T-helper 1 cell treated with Interleukin-12 subunit alpha and Interleukin-12 subunit beta and Interleukin-4 antibody, amounts not matched to agents 30 μg/mL and 1 μg/mL, for 36 hours (primary cell): Measurements from ENCODE around the gene SMARCD2.
"Not testable (repeated sequence)": the region's sequence is repeated elsewhere in the genome, so short reads cannot be mapped to it uniquely, and the experiment has no call there.

ENCODE experiments used
- H3K27ac Mint-ChIP-seq: one replicate; pipeline ENCODE4 v1.8.0; 2021; ENCODE audit warnings: mild to moderate bottlenecking, mixed read lengths
- H3K27me3 Mint-ChIP-seq: one replicate; pipeline ENCODE4 v1.8.0; 2021; ENCODE audit warnings: low read depth, mixed read lengths
- H3K36me3 Mint-ChIP-seq: one replicate; pipeline ENCODE4 v1.8.0; 2021; ENCODE audit warnings: low read depth, mixed read lengths
- H3K4me1 Mint-ChIP-seq: one replicate; pipeline ENCODE4 v1.8.0; 2021; ENCODE audit warnings: low read depth, mixed read lengths
- H3K4me3 Mint-ChIP-seq: one replicate; pipeline ENCODE4 v1.8.0; 2021; ENCODE audit warnings: mild to moderate bottlenecking, moderate library complexity, mixed read lengths
- H3K9me3 Mint-ChIP-seq: one replicate; pipeline ENCODE4 v1.8.0; 2021; ENCODE audit warnings: mixed read lengths

Gene SMARCD2

DNA sequence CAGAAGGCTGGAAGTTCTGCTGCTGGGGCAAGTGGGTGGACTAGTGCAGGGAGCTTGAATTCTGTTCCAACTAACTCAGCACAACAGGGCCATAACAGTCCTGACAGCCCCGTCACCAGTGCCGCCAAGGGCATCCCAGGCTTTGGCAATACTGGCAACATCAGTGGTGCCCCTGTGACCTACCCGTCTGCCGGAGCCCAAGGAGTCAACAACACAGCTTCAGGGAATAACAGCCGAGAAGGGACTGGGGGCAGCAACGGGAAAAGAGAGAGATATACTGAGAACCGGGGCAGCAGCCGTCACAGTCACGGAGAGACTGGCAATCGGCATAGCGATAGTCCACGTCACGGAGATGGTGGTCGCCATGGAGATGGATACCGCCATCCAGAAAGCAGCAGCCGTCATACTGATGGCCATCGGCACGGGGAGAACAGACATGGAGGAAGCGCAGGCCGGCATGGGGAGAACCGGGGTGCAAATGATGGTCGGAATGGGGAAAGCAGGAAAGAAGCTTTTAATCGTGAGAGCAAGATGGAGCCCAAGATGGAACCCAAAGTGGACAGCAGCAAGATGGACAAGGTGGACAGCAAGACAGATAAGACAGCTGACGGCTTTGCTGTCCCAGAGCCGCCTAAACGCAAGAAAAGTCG, 24.6 kb downstream of the SMARCD2 start:
- H3K4me3 Mint-ChIP-seq, result no peak overlapping the region
- peaks cover 74% of the 10 kb centered on the region for H3K36me3 Mint-ChIP-seq
- no peaks in the 10 kb centered on the region for H3K27me3 Mint-ChIP-seq
- H3K4me1 Mint-ChIP-seq, result peaks cover 16% of the 10 kb centered on the region
- H3K27ac Mint-ChIP-seq, result no peak overlapping the region
- no peaks in the 10 kb centered on the region for H3K9me3 Mint-ChIP-seq

DNA sequence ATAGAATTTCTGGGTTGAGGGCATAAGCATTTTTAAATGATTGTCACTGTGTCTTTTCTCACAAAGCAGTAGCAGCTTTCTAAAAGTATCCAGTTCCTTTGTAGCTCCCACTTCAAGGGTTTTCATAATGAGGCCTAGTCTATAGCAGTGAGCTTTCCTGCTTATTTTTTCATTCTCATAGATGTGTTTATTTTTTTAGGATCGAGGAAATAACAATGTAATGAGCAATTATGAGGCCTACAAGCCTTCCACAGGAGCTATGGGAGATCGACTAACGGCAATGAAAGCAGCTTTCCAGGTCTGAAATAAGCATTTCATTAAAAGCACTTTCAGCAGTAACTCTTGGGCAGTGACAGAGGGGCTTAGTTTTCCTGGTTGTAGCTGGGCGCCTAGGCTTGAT, 25.8 kb downstream of the SMARCD2 start:
- H3K36me3 Mint-ChIP-seq, result peaks cover 69% of the 10 kb centered on the region
- no peak overlapping the region for H3K27ac Mint-ChIP-seq
- no peaks in the 10 kb centered on the region for H3K27me3 Mint-ChIP-seq
- H3K4me3 Mint-ChIP-seq, result no peak overlapping the region
- no peaks in the 10 kb centered on the region for H3K9me3 Mint-ChIP-seq
- peaks cover 11% of the 10 kb centered on the region for H3K4me1 Mint-ChIP-seq

DNA sequence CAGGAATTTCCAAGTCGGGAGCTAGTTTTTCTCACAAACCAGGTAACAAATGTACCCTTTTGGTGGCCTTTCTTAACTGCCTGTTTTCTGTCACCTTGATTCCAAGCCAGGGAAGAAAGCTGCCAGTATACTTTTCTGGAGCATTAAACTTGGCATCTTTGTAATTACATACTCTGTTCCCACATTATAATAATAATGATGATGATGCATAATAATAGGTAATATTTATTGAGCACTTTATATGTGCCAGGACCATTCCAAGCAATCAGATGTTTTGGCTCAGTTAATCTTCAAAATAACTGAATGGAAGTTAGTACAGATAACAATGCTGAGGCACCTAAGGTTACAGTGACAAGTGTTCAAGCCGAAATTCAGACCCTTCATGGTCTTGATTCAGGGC, 26.4 kb downstream of the SMARCD2 start:
- Mint-ChIP-seq H3K27ac (no peak overlapping the region), H3K4me1 (peaks cover 10% of the 10 kb centered on the region), H3K36me3 (peaks cover 70% of the 10 kb centered on the region), H3K9me3 (no peaks in the 10 kb centered on the region), H3K27me3 (no peaks in the 10 kb centered on the region), H3K4me3 (no peak overlapping the region)

DNA sequence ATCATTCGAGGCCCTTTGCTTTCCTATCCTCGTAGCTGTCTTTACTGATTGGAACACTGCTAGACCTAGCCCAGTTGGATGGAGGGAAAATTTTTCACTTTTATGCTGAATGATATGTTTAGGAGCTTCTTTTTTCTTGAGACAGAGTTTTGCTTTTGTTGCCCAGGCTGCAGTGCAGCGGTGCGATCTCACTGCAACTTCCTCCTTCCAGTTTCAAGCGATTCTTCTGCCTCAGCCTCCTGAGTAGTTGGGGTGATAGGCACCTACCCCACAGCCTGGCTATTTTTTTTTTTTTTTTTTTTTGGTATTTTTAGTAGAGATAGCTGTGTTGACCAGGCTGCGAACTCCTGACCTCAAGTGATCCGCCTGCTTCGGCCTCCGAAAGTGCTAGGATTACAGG, 32.5 kb downstream of the SMARCD2 start:
- H3K4me3 Mint-ChIP-seq, result no peak overlapping the region
- H3K4me1 Mint-ChIP-seq, result peaks cover 1% of the 10 kb centered on the region
- no peak overlapping the region for H3K27ac Mint-ChIP-seq
- peaks cover 55% of the 10 kb centered on the region for H3K36me3 Mint-ChIP-seq
- no peaks in the 10 kb centered on the region for H3K27me3 Mint-ChIP-seq
- H3K9me3 Mint-ChIP-seq, result no peaks in the 10 kb centered on the region

DNA sequence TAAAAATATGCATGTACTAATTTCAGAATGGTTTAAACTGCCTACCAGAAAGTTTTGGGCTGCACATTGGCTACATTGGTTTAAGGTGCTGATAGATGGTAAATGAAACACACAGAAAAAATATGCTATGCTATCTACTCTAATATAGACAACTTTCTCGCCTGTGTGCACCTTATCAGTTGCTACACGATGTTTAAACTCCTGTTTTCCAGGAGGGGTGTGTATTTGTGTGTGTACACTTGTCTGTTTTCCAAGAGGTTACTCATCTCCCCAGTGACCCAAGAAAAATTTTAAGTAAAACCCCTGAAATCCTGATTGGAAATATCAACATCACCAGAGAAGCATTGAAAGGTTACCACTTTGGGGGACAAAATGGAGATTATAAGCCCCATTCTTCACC, 36.9 kb downstream of the SMARCD2 start:
- no peaks in the 10 kb centered on the region for H3K9me3 Mint-ChIP-seq
- no peak overlapping the region for H3K27ac Mint-ChIP-seq
- peaks cover 49% of the 10 kb centered on the region for H3K36me3 Mint-ChIP-seq
- peaks cover 1% of the 10 kb centered on the region for H3K4me1 Mint-ChIP-seq
- H3K4me3 Mint-ChIP-seq, result no peak overlapping the region
- H3K27me3 Mint-ChIP-seq, result no peaks in the 10 kb centered on the region

DNA sequence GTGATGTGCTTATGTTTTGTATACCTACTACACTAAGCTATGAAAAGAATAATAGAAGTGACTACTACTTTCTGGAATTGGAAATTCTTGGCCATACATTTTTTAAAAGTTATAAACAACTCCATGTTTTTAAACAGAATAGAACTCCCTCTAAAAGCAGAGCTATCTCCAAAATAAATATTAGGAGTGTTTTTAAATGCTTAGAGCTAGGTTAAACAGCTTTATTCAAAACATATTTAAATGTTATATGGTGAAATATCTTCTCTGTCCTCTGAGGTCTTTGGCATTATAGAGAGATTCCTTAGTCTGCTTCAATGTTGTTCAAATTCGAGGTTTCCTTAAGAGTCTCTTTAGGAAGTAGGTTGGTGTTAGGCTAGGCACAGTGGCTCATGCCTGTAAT, 38.2 kb downstream of the SMARCD2 start:
- H3K27ac Mint-ChIP-seq, result no peak overlapping the region
- H3K4me3 Mint-ChIP-seq, result no peak overlapping the region
- H3K27me3 Mint-ChIP-seq, result no peaks in the 10 kb centered on the region
- peaks cover 53% of the 10 kb centered on the region for H3K36me3 Mint-ChIP-seq
- peaks cover 1% of the 10 kb centered on the region for H3K4me1 Mint-ChIP-seq
- no peaks in the 10 kb centered on the region for H3K9me3 Mint-ChIP-seq

DNA sequence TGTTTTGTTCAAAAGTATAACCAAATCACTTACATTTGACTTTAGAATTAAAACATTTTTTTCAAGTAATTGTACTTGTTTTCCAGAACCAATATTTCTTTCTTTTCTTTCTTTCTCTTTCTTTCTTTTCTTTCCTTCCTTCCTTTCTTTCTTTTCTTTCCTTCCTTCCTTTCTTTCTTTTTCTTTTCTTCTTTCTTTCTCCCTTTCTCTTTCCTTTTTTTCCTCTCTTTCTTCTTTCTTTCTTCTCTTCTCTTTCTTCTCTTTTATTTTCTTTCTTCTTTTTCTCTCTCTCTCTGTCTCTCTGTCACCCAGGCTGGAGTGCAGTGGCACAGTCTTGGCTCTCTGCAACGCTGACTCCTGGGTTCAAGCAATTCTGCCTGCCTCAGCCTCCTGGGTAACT, 41.7 kb downstream of the SMARCD2 start:
- Mint-ChIP-seq H3K4me3 (no peak overlapping the region), H3K27me3 (no peaks in the 10 kb centered on the region), H3K9me3 (no peaks in the 10 kb centered on the region), H3K4me1 (no peaks in the 10 kb centered on the region), H3K36me3 (peaks cover 52% of the 10 kb centered on the region), H3K27ac (peak overlapping the region; percentile 69)

DNA sequence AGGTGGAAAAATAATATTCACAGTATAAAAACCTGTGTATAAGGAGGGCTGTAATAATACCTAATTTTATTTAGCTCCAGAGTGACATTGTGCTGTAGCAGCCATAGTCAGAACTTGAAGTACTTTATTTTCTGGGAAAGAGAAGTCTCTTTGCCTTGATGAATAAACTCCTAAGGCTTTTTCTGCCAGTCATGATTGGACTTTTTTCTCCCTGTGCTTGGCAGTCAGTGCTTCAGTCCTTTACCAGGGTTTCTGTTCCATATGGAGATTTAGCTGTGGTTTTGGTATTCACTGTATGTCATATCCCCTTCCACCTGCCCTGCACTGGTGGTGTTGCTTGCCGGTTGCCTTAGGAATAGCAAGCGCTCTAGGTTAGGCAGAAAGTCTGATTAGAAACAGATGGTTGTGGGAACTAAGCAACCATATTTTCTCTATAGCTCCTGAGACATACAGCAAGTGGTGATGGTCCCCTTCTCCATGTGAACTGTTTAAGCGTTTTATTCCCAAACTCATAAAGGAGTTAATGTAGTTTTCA, 43.8 kb downstream of the SMARCD2 start:
- Mint-ChIP-seq H3K36me3 (peaks cover 52% of the 10 kb centered on the region), H3K27me3 (no peaks in the 10 kb centered on the region), H3K27ac (no peak overlapping the region)

DNA sequence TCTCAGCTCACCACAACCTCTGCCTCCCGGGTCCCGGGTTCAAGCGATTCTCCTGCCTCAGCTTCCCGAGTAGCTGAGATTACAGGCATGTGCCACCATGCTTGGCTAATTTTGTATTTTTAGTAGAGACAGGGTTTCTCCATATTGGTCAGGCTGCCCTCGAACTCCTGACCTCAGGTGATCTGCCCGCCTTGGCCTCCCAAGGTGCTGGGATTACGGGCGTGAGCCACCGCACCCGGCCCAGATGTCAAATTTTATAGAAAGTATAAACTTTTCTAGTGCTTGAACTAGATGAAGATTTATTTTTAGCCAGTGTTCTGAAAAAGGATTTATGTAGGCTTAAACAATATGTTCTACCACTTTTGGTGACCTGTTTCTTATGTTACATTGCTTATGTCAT, 46.1 kb downstream of the SMARCD2 start:
- H3K27me3 Mint-ChIP-seq, H3K9me3 Mint-ChIP-seq, H3K27ac Mint-ChIP-seq, H3K4me3 Mint-ChIP-seq, H3K4me1 Mint-ChIP-seq: not testable (repeated sequence)
- H3K36me3 Mint-ChIP-seq, result peaks cover 51% of the 10 kb centered on the region

More for the DNA sequence above, 43.8 kb downstream of the SMARCD2 start:
- Mint-ChIP-seq H3K4me1 (peaks cover 3% of the 10 kb centered on the region), H3K4me3 (no peak overlapping the region), H3K9me3 (no peaks in the 10 kb centered on the region)

DNA sequence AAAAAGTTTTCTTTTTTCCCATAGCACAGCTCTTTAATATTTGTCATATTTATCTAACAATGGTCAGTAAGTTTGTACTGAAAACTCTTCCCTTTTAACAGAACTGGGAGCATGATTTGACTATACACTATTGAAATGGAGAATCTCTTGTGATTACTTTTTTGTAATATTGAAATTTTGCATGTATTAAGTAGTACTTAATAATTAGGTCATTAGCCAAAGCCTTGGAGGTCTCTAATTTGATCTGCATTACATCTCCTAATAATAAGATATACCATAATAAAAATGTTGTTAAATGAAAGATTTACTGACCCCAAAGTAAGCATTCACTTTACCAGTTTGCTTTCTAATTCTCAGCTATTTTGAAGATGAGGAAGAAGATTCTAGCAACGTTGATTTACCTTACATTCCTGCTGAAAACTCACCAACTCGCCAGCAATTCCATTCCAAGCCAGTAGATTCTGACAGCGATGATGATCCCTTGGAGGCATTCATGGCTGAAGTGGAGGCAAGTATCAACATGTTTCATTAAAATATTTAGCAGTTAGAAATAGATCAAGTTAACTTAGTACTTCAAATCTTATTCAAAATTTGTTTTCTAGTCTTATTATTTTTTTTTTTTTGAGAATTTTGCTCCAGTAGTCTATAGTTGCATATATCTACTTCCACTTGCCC, 50.3 kb downstream of the SMARCD2 start:
- Mint-ChIP-seq H3K36me3 (peaks cover 31% of the 10 kb centered on the region), H3K27ac (peak overlapping the region; percentile 36), H3K9me3 (no peaks in the 10 kb centered on the region), H3K4me1 (peaks cover 6% of the 10 kb centered on the region), H3K27me3 (no peaks in the 10 kb centered on the region), H3K4me3 (no peak overlapping the region)

DNA sequence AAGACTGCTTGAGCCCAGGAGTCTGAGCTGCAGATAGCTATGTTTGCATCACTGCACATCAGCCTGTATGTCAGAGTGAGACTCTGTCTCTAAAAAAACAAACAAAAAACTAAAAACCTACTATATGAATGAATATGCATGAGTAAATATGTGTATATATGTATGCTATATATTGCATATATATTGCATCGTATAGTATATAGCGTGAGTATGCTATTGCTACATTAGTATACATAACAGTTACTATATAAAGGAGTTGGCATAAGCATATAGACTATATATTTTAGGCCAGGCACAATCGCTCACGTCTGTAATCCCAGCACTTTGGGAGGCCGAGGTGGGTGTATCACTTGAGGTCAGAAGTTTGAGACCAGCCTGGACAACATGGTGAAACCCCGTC, 52.4 kb downstream of the SMARCD2 start:
- Mint-ChIP-seq H3K27me3 (no peaks in the 10 kb centered on the region), H3K4me1 (peaks cover 10% of the 10 kb centered on the region), H3K9me3 (no peaks in the 10 kb centered on the region), H3K36me3 (peaks cover 29% of the 10 kb centered on the region), H3K4me3 (no peak overlapping the region), H3K27ac (no peak overlapping the region)

DNA sequence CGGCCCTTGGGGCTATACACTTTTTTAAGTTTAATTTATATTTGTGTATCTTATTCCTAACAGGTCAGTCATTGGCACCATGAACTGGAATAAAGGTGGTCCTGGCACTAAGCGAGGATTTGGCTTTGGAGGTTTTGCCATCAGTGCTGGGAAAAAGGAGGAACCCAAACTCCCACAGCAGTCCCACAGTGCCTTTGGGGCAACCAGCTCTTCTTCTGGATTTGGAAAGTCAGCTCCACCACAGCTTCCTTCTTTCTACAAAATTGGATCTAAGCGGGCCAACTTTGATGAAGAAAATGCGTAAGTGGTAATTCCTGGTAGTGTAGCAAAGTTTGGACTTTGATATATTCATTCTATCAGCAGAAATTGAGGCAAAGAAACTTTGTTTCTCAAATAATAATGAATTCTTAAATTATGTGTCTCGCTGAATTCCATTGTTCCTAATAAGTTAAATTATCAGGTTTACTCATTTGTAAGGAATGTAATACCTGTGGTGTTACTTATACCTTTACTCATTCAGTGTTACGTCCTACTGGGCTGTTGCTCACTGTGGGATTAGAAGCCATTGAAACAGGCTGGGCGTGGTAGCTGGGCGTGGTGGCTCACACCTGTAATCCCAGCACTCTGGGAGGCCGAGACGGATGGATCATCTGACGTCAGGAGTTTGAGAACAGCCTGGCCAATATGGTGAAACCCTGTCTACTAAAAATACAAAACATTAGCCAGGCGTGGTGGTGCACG, 55.3 kb downstream of the SMARCD2 start:
- Mint-ChIP-seq H3K9me3 (no peaks in the 10 kb centered on the region), H3K27me3 (no peaks in the 10 kb centered on the region), H3K4me3 (no peak overlapping the region), H3K27ac (no peak overlapping the region), H3K4me1 (peaks cover 22% of the 10 kb centered on the region), H3K36me3 (peaks cover 22% of the 10 kb centered on the region)

DNA sequence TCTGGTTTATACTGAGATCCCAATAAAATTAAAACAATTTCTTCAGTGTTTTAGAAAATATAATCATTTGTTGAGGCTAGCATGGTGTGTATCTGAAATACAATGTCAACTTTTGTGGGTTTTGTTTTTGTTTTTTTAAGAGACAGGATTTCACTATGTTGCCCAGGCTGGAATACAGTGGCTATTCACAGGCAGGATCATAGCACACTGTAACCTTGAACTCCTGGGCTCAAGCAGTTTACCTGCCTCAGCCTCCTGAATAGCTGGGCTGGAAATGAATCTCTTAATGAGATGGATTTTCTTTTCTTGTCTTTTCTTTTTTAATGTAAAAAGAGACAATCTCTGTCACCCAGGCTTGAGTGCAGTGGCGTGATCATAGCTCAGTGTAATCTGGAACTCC, 56.4 kb downstream of the SMARCD2 start:
- peaks cover 23% of the 10 kb centered on the region for H3K4me1 Mint-ChIP-seq
- H3K36me3 Mint-ChIP-seq, result peaks cover 22% of the 10 kb centered on the region
- H3K4me3 Mint-ChIP-seq, result no peak overlapping the region
- H3K27ac Mint-ChIP-seq, result no peak overlapping the region
- H3K27me3 Mint-ChIP-seq, result no peaks in the 10 kb centered on the region
- no peaks in the 10 kb centered on the region for H3K9me3 Mint-ChIP-seq

DNA sequence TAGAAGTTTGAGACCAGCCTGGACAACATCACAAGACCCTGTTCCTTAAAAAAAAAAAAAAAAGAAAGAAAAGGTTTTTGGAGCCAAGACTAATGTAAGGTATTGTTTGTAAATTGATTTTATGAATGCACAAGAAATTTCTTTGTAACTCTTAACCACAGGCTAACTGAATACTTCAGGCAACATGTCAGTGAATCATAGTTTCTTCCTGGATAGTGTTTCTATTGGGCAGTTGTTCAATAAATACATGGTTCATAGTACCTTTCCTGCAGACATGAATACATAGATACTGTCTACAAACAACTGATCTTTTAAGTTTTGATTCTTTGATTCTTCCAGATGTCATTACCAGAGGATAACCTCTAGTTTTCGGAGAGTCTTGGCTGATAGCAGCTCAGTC, 56.9 kb downstream of the SMARCD2 start:
- Mint-ChIP-seq H3K27me3 (no peaks in the 10 kb centered on the region), H3K36me3 (peaks cover 22% of the 10 kb centered on the region), H3K9me3 (no peaks in the 10 kb centered on the region), H3K4me3 (no peak overlapping the region), H3K4me1 (peaks cover 28% of the 10 kb centered on the region), H3K27ac (peak overlapping the region; percentile 26)

DNA sequence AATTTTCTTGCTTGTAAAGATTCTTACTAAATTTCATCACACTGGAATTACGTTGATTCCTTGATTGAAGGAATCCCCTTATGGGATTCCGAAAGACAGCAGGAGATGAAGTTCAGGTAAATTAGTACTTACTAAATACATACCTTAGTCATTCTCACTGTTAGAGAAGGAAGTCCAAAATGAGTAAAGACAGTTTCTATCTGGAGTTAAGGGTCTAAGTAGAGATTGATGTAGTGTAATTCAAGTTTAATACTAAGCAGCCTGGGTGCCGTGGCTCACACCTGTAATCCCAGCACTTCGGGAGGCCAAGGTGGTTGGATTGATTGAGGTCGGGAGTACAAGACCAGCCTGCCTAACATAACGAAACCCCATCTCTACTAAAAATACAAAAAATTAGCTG, 59.0 kb downstream of the SMARCD2 start:
- H3K27me3 Mint-ChIP-seq, result no peaks in the 10 kb centered on the region
- peaks cover 33% of the 10 kb centered on the region for H3K4me1 Mint-ChIP-seq
- H3K27ac Mint-ChIP-seq, result peak overlapping the region; percentile 49
- H3K36me3 Mint-ChIP-seq, result peaks cover 23% of the 10 kb centered on the region
- H3K9me3 Mint-ChIP-seq, result no peaks in the 10 kb centered on the region
- no peak overlapping the region for H3K4me3 Mint-ChIP-seq
